T-helper 2 cell treated with Interferon-gamma antibody and Interleukin-4, amounts not matched to agents 100 ng/mL and 5 ng/mL, for 36 hours (primary cell): Measurements from ENCODE around the gene YBX2. TPM values are rescaled to one million over a fixed set of nuclear protein-coding genes. Genes with fewer than 3 reads are reported as not detected.
"Not testable (repeated sequence)": the region's sequence is repeated elsewhere in the genome, so short reads cannot be mapped to it uniquely, and the experiment has no call there.

ENCODE experiments used
- intact Hi-C: fragments of 100-400 bp; cut with micrococcal nuclease; formaldehyde crosslinking; loops from one replicate; pipeline ENCODE4 v1.15.1; 2023
- total RNA-seq: library from RNA; stranded (reverse); gene quantifications from 2 replicates; pipeline ENCODE4 v1.2.3, GENCODE V29; 2022

The YBX2 gene
- total RNA-seq, 1 donor from 2014 or later = 1.3 TPM

- intact Hi-C loops = loop anchor here (5.0 kb wide), 3 partner anchors 151 to 436 kb away; partner anchors contain the start of genes FGF11, TMEM102, TMEM256 and TP53
These were observed 43.5 kb downstream of the YBX2 start for GRCh38 chr17:7250695-7251627.

GRCh38 chr17:7249830-7250229 is 44.6 kb downstream of the YBX2 start:
- intact Hi-C loops = loop anchor here (5.0 kb wide), 3 partner anchors 152 to 437 kb away; partner anchors contain the start of genes FGF11, TMEM102, TMEM256 and TP53

GRCh38 chr17:7249214-7249613 is 45.2 kb downstream of the YBX2 start:
- intact Hi-C loops = no loop called here

- intact Hi-C loops = no loop called here
These were observed 45.6 kb downstream of the YBX2 start for GRCh38 chr17:7248796-7249195.

- intact Hi-C loops = no loop called here
These were observed 47.7 kb downstream of the YBX2 start for GRCh38 chr17:7246779-7247178.

- intact Hi-C loops = not testable (repeated sequence)
These were observed 50.6 kb downstream of the YBX2 start for GRCh38 chr17:7243838-7244237.

GRCh38 chr17:7243453-7243729 is 51.0 kb downstream of the YBX2 start:
- intact Hi-C loops = no loop called here

GRCh38 chr17:7242717-7243452 is 51.6 kb downstream of the YBX2 start:
- intact Hi-C loops = no loop called here

- intact Hi-C loops = no loop called here
These were observed 52.4 kb downstream of the YBX2 start, which contains the start of gene GABARAP for GRCh38 chr17:7241783-7242716. GABARAP (minus strand) TSS chr17:7242449; CDS start chr17:7242330, 119 bp downstream.

- intact Hi-C loops = no loop called here
These were observed 53.2 kb downstream of the YBX2 start for GRCh38 chr17:7241090-7241733.

- intact Hi-C loops = no loop called here
These were observed 54.1 kb downstream of the YBX2 start for GRCh38 chr17:7240375-7240774.

GRCh38 chr17:7239091-7240027 is 55.1 kb downstream of the YBX2 start, which contains the start of gene PHF23:
PHF23 (minus strand) TSS chr17:7239457; CDS start chr17:7239279, 178 bp downstream.
- intact Hi-C loops = loop anchor here (1.0 to 10.0 kb wide), 7 partner anchors 13 to 915 kb away; partner anchors contain the start of genes CYB5D1, EIF5A, ELP5 and NAA38

- intact Hi-C loops = loop anchor here (1.0 to 10.0 kb wide), 8 partner anchors 14 to 916 kb away; partner anchors contain the start of genes CYB5D1, EIF5A, ELP5 and NAA38
These were observed 55.9 kb downstream of the YBX2 start for GRCh38 chr17:7238420-7239090.

Other genes with a start within 250 kb of the YBX2 start
- not detected in 2 replicates for gene CLEC10A, start 214.4 kb downstream of the YBX2 start, total RNA-seq
- gene ASGR2, start 179.8 kb downstream of the YBX2 start, total RNA-seq = not detected in 2 replicates
- gene ASGR1, start 115.3 kb downstream of the YBX2 start, total RNA-seq = 0.91 and 1.8 TPM in 2 replicates
- 9.1 and 9.6 TPM in 2 replicates for gene DLG4, start 74.8 kb downstream of the YBX2 start, total RNA-seq
- gene ACADVL, start 74.7 kb downstream of the YBX2 start, total RNA-seq = 340 and 346 TPM in 2 replicates
- gene DVL2, start 60.1 kb downstream of the YBX2 start, total RNA-seq = 46.4 and 51.1 TPM in 2 replicates
- 53.4 and 55.1 TPM in 2 replicates for gene PHF23, start 55.2 kb downstream of the YBX2 start, total RNA-seq
- gene GABARAP, start 52.2 kb downstream of the YBX2 start, total RNA-seq = 223 and 242 TPM in 2 replicates
- 170 and 179 TPM in 2 replicates for gene CTDNEP1, start 42.9 kb downstream of the YBX2 start, total RNA-seq
- gene ELP5, start 42.4 kb downstream of the YBX2 start, total RNA-seq = 56.5 and 57.8 TPM in 2 replicates
- 0.32 and 0.39 TPM in 2 replicates for gene CLDN7, start 32.2 kb downstream of the YBX2 start, total RNA-seq
- gene SLC2A4, start 12.9 kb downstream of the YBX2 start, total RNA-seq = 0.07 TPM in 1 of 2 replicates, not detected in the other
- 709 TPM in 2 replicates for gene EIF5A, start 13.0 kb upstream of the YBX2 start, total RNA-seq
- 78.5 and 83.2 TPM in 2 replicates for gene GPS2, start 20.7 kb upstream of the YBX2 start, total RNA-seq
- gene NEURL4, start 34.7 kb upstream of the YBX2 start, total RNA-seq = 38.5 and 44.1 TPM in 2 replicates
- gene ACAP1, start 41.9 kb upstream of the YBX2 start, total RNA-seq = 580 and 590 TPM in 2 replicates
- 8.2 TPM in 2 replicates for gene KCTD11, start 57.5 kb upstream of the YBX2 start, total RNA-seq
- gene TMEM95, start 60.5 kb upstream of the YBX2 start, total RNA-seq = not detected in 2 replicates
- 1.2 and 1.4 TPM in 2 replicates for gene TNK1, start 86.5 kb upstream of the YBX2 start, total RNA-seq
- 141 and 147 TPM in 2 replicates for gene PLSCR3, start 99.9 kb upstream of the YBX2 start, total RNA-seq
- gene TMEM256, start 109.5 kb upstream of the YBX2 start, total RNA-seq = 54.3 and 56.3 TPM in 2 replicates
- gene NLGN2, start 113.2 kb upstream of the YBX2 start, total RNA-seq = 1.2 TPM in 2 replicates
- not detected in 2 replicates for gene SPEM1, start 125.7 kb upstream of the YBX2 start, total RNA-seq
- not detected in 2 replicates for gene SPEM2, start 131.0 kb upstream of the YBX2 start, total RNA-seq
- not detected in 2 replicates for gene SPEM3, start 134.2 kb upstream of the YBX2 start, total RNA-seq
- gene TMEM102, start 140.8 kb upstream of the YBX2 start, total RNA-seq = 14.4 TPM in 2 replicates
- gene FGF11, start 144.9 kb upstream of the YBX2 start, total RNA-seq = 5.6 and 5.8 TPM in 2 replicates
- gene CHRNB1, start 150.4 kb upstream of the YBX2 start, total RNA-seq = 11.0 and 11.4 TPM in 2 replicates
- 21.6 and 22.3 TPM in 2 replicates for gene ZBTB4, start 185.0 kb upstream of the YBX2 start, total RNA-seq
- gene SLC35G6, start 186.8 kb upstream of the YBX2 start, total RNA-seq = not detected in 2 replicates
- 192 and 200 TPM in 2 replicates for gene POLR2A, start 189.7 kb upstream of the YBX2 start, total RNA-seq